Forelimb muscle (tissue), 1 donor: ENCODE results near the gene CTRB2. TPM values are rescaled to one million over a fixed set of nuclear protein-coding genes. Genes with fewer than 3 reads are reported as not detected.
A peak's percentile ranks its signal among the peaks of the same experiment; 100 is the strongest.
"Not testable (repeated sequence)": the region's sequence is repeated elsewhere in the genome, so short reads cannot be mapped to it uniquely, and the experiment has no call there.

Experiments
- DNase-seq: peaks from one replicate; pipeline ENCODE4 v3.0.0-alpha.2; 2013; ENCODE audit warnings: low read depth
- polyA plus RNA-seq: library from polyadenylated mRNA; unstranded; fragments of 120-200 nt; gene quantifications from one replicate; pipeline ENCODE4 v1.2.1, GENCODE V29; 2013; ENCODE audit not compliant: insufficient read length

The CTRB2 gene
- polyA plus RNA-seq, 1 donor = not detected

GRCh38 chr16:75227361-75228142 is 20.6 kb upstream of the CTRB2 start:
- DNase-seq = no peak

- no peak for DNase-seq
Measured at GRCh38 chr16:75226550-75227360, 19.8 kb upstream of the CTRB2 start.

GRCh38 chr16:75225678-75226515 is 18.9 kb upstream of the CTRB2 start:
- no peak for DNase-seq

- DNase-seq = no peak
Measured at GRCh38 chr16:75225092-75225491, 18.1 kb upstream of the CTRB2 start.

- no peak for DNase-seq
Measured at GRCh38 chr16:75224306-75225082, 17.5 kb upstream of the CTRB2 start.

GRCh38 chr16:75223129-75223528 is 16.2 kb upstream of the CTRB2 start:
- not testable (repeated sequence) for DNase-seq

- peak; percentile 49 for DNase-seq
Measured at GRCh38 chr16:75222271-75222783, 15.4 kb upstream of the CTRB2 start.

- DNase-seq = no peak
Measured at GRCh38 chr16:75219838-75220237, 12.9 kb upstream of the CTRB2 start.

GRCh38 chr16:75219088-75219487 is 12.1 kb upstream of the CTRB2 start:
- DNase-seq = no peak

GRCh38 chr16:75218256-75219076 is 11.5 kb upstream of the CTRB2 start, which contains the start of gene CTRB1:
Gene CTRB1 (plus strand): TSS chr16:75218988. CDS start chr16:75219008, 20 bp downstream.
- DNase-seq = no peak

- no peak for DNase-seq
Measured at GRCh38 chr16:75217389-75217851, 10.5 kb upstream of the CTRB2 start.

GRCh38 chr16:75216576-75216975 is 9.6 kb upstream of the CTRB2 start:
- DNase-seq = no peak

GRCh38 chr16:75216127-75216526 is 9.2 kb upstream of the CTRB2 start:
- no peak for DNase-seq

GRCh38 chr16:75211286-75211685 is 4.3 kb upstream of the CTRB2 start:
- DNase-seq = not testable (repeated sequence)

GRCh38 chr16:75209944-75210343 is 3.0 kb upstream of the CTRB2 start:
- no peak for DNase-seq

- not testable (repeated sequence) for DNase-seq
Measured at GRCh38 chr16:75209514-75209913, 2.6 kb upstream of the CTRB2 start.

- DNase-seq = no peak
Measured at GRCh38 chr16:75208861-75209505, 2.0 kb upstream of the CTRB2 start.

- no peak for DNase-seq
Measured at GRCh38 chr16:75208242-75208825, 1.4 kb upstream of the CTRB2 start.

- DNase-seq = no peak
Measured at GRCh38 chr16:75207831-75208230, 870 bp upstream of the CTRB2 start.
